ENCODE measurements around the gene PCNX2. TPM values are rescaled to one million over a fixed set of nuclear protein-coding genes. Genes with fewer than 3 reads are reported as not detected.

The PCNX2 gene
- total and polyA plus RNA-seq, 2 of the 13 experiments (the other 11 are each of a cell fraction or from before 2014, with no cell fraction given) = 0.11 to 0.42 TPM

DNA sequence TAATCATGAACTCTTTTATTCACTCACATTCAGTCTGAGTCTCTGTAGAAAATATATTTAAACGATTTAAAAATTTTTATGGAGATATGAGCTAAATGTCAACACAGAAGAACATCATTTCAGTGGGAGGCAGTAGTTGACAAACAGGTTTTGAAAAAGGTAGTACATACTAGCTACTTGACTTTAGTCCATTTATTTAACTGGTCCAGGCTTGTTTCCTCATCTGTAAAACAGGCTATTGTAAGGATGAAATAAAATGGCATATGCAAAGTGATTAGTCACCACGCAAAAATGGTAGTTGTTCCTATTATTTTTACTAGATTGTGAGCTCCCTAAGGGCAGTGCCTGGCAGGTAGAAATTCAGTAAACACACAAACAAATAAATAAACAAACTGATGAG, 270.0 kb downstream of the PCNX2 start:
- Histone ChIP-seq H3K27ac (ENCODE audit: extremely low read length, insufficient read depth, low read length) (no peak overlapping the region), H2AFZ (ENCODE audit: low read length) (no peak overlapping the region), H3K36me3 (replicated peaks in 1 of 2; ENCODE audit: control insufficient read depth in 1 of 2, insufficient read depth in 2 of 2, low read length in 2 of 2) (no peaks in the 10 kb centered on the region), H4K20me1 (ENCODE audit: insufficient read depth, low read length) (no peaks in the 10 kb centered on the region), H3K9ac (ENCODE audit: insufficient read depth, low read depth, low read length) (no peak overlapping the region), H3K4me3 (replicated peaks in 1 of 3; ENCODE audit: insufficient read depth in 1 of 3, low read depth in 2 of 3, low read length in 3 of 3) (no peak overlapping the region), H3K4me1 (ENCODE audit: insufficient read depth, low read length) (no peaks in the 10 kb centered on the region), H3K9me3 (ENCODE audit: low read length) (no peaks in the 10 kb centered on the region), H3K79me2 (ENCODE audit: insufficient read depth, low read length) (no peaks in the 10 kb centered on the region), H3K27me3 (ENCODE audit: control insufficient read depth in 1 of 2, insufficient read depth in 2 of 2, low read length in 2 of 2) (peaks cover 5 to 16% of the 10 kb centered on the region in 2 experiments; a peak in 4 of 5 replicates), H3K4me2 (ENCODE audit: low read depth, low read length) (no peak overlapping the region)
- intact Hi-C loops (cut with micrococcal nuclease; ENCODE audit: unreplicated experiment) (loop anchor here (1.0 kb wide), 1 partner anchor 395 kb away; the partner anchor contains the start of gene SIPA1L2), in situ Hi-C loops (cut with HindIII; ENCODE audit: extremely low pct_ligation_motif_present, low pct_unique_long_range_greater_than_20kb) (loop anchor here (5.0 kb wide), 1 partner anchor 388 kb away; no protein-coding TSS in a partner anchor)
- POLR2A ChIA-PET = no interaction called here
- FAIRE-seq = no peak
- CTCF ChIA-PET (ENCODE audit: low intra/inter-chr PET ratio, low total read pairs) = interaction anchor here (1.9 kb wide), 1 partner anchor 390 kb away, joined by 11 read pairs; no protein-coding TSS in a partner anchor
- 2% methylated on average over 2 of the region's 2 CpGs for WGBS (ENCODE audit: low lambda C conversion rate)
- no TSS peak for BruUV-seq (replicated peaks)
- TF ChIP-seq, protein P1, sequence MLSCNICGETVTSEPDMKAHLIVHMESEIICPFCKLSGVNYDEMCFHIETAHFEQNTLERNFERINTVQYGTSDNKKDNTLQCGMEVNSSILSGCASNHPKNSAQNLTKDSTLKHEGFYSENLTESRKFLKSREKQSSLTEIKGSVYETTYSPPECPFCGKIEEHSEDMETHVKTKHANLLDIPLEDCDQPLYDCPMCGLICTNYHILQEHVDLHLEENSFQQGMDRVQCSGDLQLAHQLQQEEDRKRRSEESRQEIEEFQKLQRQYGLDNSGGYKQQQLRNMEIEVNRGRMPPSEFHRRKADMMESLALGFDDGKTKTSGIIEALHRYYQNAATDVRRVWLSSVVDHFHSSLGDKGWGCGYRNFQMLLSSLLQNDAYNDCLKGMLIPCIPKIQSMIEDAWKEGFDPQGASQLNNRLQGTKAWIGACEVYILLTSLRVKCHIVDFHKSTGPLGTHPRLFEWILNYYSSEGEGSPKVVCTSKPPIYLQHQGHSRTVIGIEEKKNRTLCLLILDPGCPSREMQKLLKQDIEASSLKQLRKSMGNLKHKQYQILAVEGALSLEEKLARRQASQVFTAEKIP (CRISPR knock-in tag; IDR thresholded peaks at IDR 0.05; ENCODE audit: borderline replicate concordance) = no peak
- TF ChIP-seq PCBP1 (IDR thresholded peaks at IDR 0.05; ENCODE audit: borderline replicate concordance, low read depth, low read length) = no peak
- no peak for TF ChIP-seq ZNF577 (CRISPR knock-in tag; IDR thresholded peaks at IDR 0.05; ENCODE audit: borderline replicate concordance, low read depth)
- no peak for TF ChIP-seq PHF8 (CRISPR knock-in tag; IDR thresholded peaks at IDR 0.05)
- TF ChIP-seq KLF15 (CRISPR knock-in tag; IDR thresholded peaks at IDR 0.05; ENCODE audit: borderline replicate concordance) = no peak
- no peak for TF ChIP-seq HHEX (CRISPR knock-in tag; IDR thresholded peaks at IDR 0.05)
- TF ChIP-seq SSRP1 (CRISPR knock-in tag; IDR thresholded peaks at IDR 0.05) = no peak
- TF ChIP-seq, protein P2, sequence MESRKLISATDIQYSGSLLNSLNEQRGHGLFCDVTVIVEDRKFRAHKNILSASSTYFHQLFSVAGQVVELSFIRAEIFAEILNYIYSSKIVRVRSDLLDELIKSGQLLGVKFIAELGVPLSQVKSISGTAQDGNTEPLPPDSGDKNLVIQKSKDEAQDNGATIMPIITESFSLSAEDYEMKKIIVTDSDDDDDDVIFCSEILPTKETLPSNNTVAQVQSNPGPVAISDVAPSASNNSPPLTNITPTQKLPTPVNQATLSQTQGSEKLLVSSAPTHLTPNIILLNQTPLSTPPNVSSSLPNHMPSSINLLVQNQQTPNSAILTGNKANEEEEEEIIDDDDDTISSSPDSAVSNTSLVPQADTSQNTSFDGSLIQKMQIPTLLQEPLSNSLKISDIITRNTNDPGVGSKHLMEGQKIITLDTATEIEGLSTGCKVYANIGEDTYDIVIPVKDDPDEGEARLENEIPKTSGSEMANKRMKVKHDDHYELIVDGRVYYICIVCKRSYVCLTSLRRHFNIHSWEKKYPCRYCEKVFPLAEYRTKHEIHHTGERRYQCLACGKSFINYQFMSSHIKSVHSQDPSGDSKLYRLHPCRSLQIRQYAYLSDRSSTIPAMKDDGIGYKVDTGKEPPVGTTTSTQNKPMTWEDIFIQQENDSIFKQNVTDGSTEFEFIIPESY (CRISPR knock-in tag; IDR thresholded peaks at IDR 0.05) = no peak
- TF ChIP-seq DMAP1 (CRISPR knock-in tag; IDR thresholded peaks at IDR 0.05) = no peak
- no peak for TF ChIP-seq AGO2 (optimal IDR thresholded peaks at IDR 0.05; ENCODE audit: low read depth, low read length)
- TF ChIP-seq, protein P3, sequence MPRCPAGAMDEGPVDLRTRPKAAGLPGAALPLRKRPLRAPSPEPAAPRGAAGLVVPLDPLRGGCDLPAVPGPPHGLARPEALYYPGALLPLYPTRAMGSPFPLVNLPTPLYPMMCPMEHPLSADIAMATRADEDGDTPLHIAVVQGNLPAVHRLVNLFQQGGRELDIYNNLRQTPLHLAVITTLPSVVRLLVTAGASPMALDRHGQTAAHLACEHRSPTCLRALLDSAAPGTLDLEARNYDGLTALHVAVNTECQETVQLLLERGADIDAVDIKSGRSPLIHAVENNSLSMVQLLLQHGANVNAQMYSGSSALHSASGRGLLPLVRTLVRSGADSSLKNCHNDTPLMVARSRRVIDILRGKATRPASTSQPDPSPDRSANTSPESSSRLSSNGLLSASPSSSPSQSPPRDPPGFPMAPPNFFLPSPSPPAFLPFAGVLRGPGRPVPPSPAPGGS (CRISPR knock-in tag; IDR thresholded peaks at IDR 0.05) = no peak
- no peak for TF ChIP-seq ZNF160 (CRISPR knock-in tag; IDR thresholded peaks at IDR 0.05)
- TF ChIP-seq FOXJ3 (CRISPR knock-in tag; IDR thresholded peaks at IDR 0.05; ENCODE audit: borderline replicate concordance) = no peak
- TF ChIP-seq CCDC6 (CRISPR knock-in tag; IDR thresholded peaks at IDR 0.05) = no peak
- TF ChIP-seq ZBTB1 (CRISPR knock-in tag; IDR thresholded peaks at IDR 0.05; ENCODE audit: borderline replicate concordance) = no peak
- no peak for ATAC-seq
- DNase-seq (ENCODE audit: low spot score) = no peak
